Lower lobe of right lung (tissue), 2 donors: ENCODE results near the gene ST3GAL3. TPM values are rescaled to one million over a fixed set of nuclear protein-coding genes. Genes with fewer than 3 reads are reported as not detected.

Source experiments
- ATAC-seq, 2 donors: fragments of 200-7000 bp; cut with Tn5 transposase; one replicate each; pipeline ENCODE4 v1.9.1; 2020 to 2022; ENCODE audit warnings: mild to moderate bottlenecking in 2 of 2, moderate library complexity in 2 of 2
- DNase-seq: peaks from one replicate; pipeline ENCODE4 v3.0.0-alpha.2; 2020
- H3K27ac ChIP-seq: fragments of 200-600 bp; one replicate; pipeline ENCODE4 v1.8.0; 2022
- H3K27me3 ChIP-seq: fragments of 200-600 bp; one replicate; pipeline ENCODE4 v1.8.0; 2022; ENCODE audit warnings: low read depth
- H3K36me3 ChIP-seq: fragments of 200-600 bp; one replicate; pipeline ENCODE4 v1.8.0; 2022; ENCODE audit warnings: mild to moderate bottlenecking
- H3K4me1 ChIP-seq: fragments of 200-600 bp; one replicate; pipeline ENCODE4 v1.8.0; 2022
- H3K4me3 ChIP-seq: fragments of 200-600 bp; one replicate; pipeline ENCODE4 v1.8.0; 2022; ENCODE audit warnings: mild to moderate bottlenecking
- H3K9me3 ChIP-seq: fragments of 200-600 bp; one replicate; pipeline ENCODE4 v1.8.0; 2022
- CTCF ChIP-seq: fragments of 200-600 bp; IDR thresholded peaks from one replicate; pipeline ENCODE4 v1.8.0; 2022; ENCODE audit warnings: antibody characterized with exemption, mild to moderate bottlenecking
- intact Hi-C: fragments of 100-400 bp; cut with DNase I; formaldehyde crosslinking; loops from one replicate; pipeline ENCODE4 v1.11.0; 2022
- total RNA-seq: library from RNA; stranded (reverse); fragmentation: NEBNext Ultra II Directional; extraction: Animal tissue kit (Norgen Biotek cat#: 25700); gene quantifications from one replicate; pipeline ENCODE4 v1.2.1, GENCODE V29; 2021
- donor health status: DM: no; HTN: yes; CAD: no; lungs with severe emphysema.

ST3GAL3 gene
- total RNA-seq, 1 donor from 2014 or later: 23.6 TPM

GRCh38 chr1:43804569-43804968 is 97.2 kb downstream of the ST3GAL3 start:
- ATAC-seq: no peak
- no peaks in the 10 kb centered on the region for H3K9me3 ChIP-seq
- H3K4me3 ChIP-seq: no peak overlapping the region
- no peak for DNase-seq
- no peak for TF ChIP-seq CTCF
- H3K36me3 ChIP-seq: no peaks in the 10 kb centered on the region
- no peak overlapping the region for H3K27ac ChIP-seq
- no peaks in the 10 kb centered on the region for H3K4me1 ChIP-seq
- no peaks in the 10 kb centered on the region for H3K27me3 ChIP-seq
- intact Hi-C loops: no loop called here

- DNase-seq: no peak
- no peak for TF ChIP-seq CTCF
- ATAC-seq: no peak
- no peak overlapping the region for H3K4me3 ChIP-seq
- intact Hi-C loops: no loop called here
- H3K27ac ChIP-seq: no peak overlapping the region
- no peaks in the 10 kb centered on the region for H3K36me3 ChIP-seq
- no peaks in the 10 kb centered on the region for H3K9me3 ChIP-seq
- H3K27me3 ChIP-seq: no peaks in the 10 kb centered on the region
- H3K4me1 ChIP-seq: no peaks in the 10 kb centered on the region
Observed at GRCh38 chr1:43805340-43805739, 98.0 kb downstream of the ST3GAL3 start.

GRCh38 chr1:43806183-43806582 is 98.8 kb downstream of the ST3GAL3 start:
- no peak for DNase-seq
- ATAC-seq: no peak
- intact Hi-C loops: no loop called here
- H3K27me3 ChIP-seq: no peaks in the 10 kb centered on the region
- no peaks in the 10 kb centered on the region for H3K9me3 ChIP-seq
- H3K4me3 ChIP-seq: no peak overlapping the region
- H3K27ac ChIP-seq: no peak overlapping the region
- H3K36me3 ChIP-seq: no peaks in the 10 kb centered on the region
- no peaks in the 10 kb centered on the region for H3K4me1 ChIP-seq
- TF ChIP-seq CTCF: no peak

GRCh38 chr1:43809097-43809673 is 101.8 kb downstream of the ST3GAL3 start:
- H3K27ac ChIP-seq: no peak overlapping the region
- no peak overlapping the region for H3K4me3 ChIP-seq
- H3K36me3 ChIP-seq: no peaks in the 10 kb centered on the region
- no peak for ATAC-seq
- no peak for DNase-seq
- no peaks in the 10 kb centered on the region for H3K9me3 ChIP-seq
- no peak for TF ChIP-seq CTCF
- intact Hi-C loops: no loop called here
- H3K4me1 ChIP-seq: no peaks in the 10 kb centered on the region
- H3K27me3 ChIP-seq: no peaks in the 10 kb centered on the region

GRCh38 chr1:43812579-43812978 is 105.2 kb downstream of the ST3GAL3 start:
- Histone ChIP-seq H3K36me3 (peaks cover 8% of the 10 kb centered on the region), H3K27me3 (no peaks in the 10 kb centered on the region), H3K27ac (no peak overlapping the region), H3K4me1 (no peaks in the 10 kb centered on the region), H3K4me3 (no peak overlapping the region), H3K9me3 (no peaks in the 10 kb centered on the region)
- no peak for TF ChIP-seq CTCF
- intact Hi-C loops: no loop called here
- DNase-seq (no peak), ATAC-seq (no peak)

GRCh38 chr1:43814401-43814800 is 107.1 kb downstream of the ST3GAL3 start:
- Histone ChIP-seq H3K4me1 (no peaks in the 10 kb centered on the region), H3K36me3 (peaks cover 8% of the 10 kb centered on the region)
- no peak for TF ChIP-seq CTCF

More at GRCh38 chr1:43814401-43814800, 107.1 kb downstream of the ST3GAL3 start:
- Histone ChIP-seq H3K27me3 (no peaks in the 10 kb centered on the region), H3K4me3 (no peak overlapping the region), H3K9me3 (peaks cover 14% of the 10 kb centered on the region), H3K27ac (no peak overlapping the region)
- no peak for ATAC-seq
- intact Hi-C loops: no loop called here
- no peak for DNase-seq
